ENCODE data around the gene GAS6.

Gene GAS6

GRCh38 chr13:113850722-113851479 is 13.0 kb downstream of the GAS6 start:
- peaks cover 46% of the 10 kb centered on the region for H3K4me1 ChIP-seq (ENCODE audit: control insufficient read depth, insufficient read depth, low read length)
- no peak overlapping the region for H3K4me3 ChIP-seq (ENCODE audit: low read length in 2 of 2)
- no peaks in the 10 kb centered on the region for H3K27me3 ChIP-seq (ENCODE audit: control insufficient read depth in 1 of 2, insufficient read depth in 2 of 2, low read length in 2 of 2)
- H3K9ac ChIP-seq (ENCODE audit: low read length in 2 of 2) = no peak overlapping the region
- H3K9me3 ChIP-seq (ENCODE audit: control insufficient read depth in 2 of 2, low read length in 2 of 2) = no peaks in the 10 kb centered on the region
- H3K36me3 ChIP-seq (ENCODE audit: control insufficient read depth in 2 of 2, insufficient read depth in 2 of 2, low read length in 2 of 2) = peaks cover 5 to 10% of the 10 kb centered on the region in 2 donors
- H3K27ac ChIP-seq (ENCODE audit: low read length) = no peak overlapping the region

- Histone ChIP-seq H3K9me3 (ENCODE audit: control insufficient read depth in 2 of 2, low read length in 2 of 2) (no peaks in the 10 kb centered on the region), H3K9ac (ENCODE audit: low read length in 2 of 2) (no peak overlapping the region), H3K27ac (ENCODE audit: low read length) (no peak overlapping the region), H3K36me3 (ENCODE audit: control insufficient read depth in 2 of 2, insufficient read depth in 2 of 2, low read length in 2 of 2) (peaks cover 10 to 13% of the 10 kb centered on the region in 2 donors), H3K27me3 (ENCODE audit: control insufficient read depth in 1 of 2, insufficient read depth in 2 of 2, low read length in 2 of 2) (no peaks in the 10 kb centered on the region), H3K4me3 (ENCODE audit: low read length in 2 of 2) (no peak overlapping the region), H3K4me1 (ENCODE audit: control insufficient read depth, insufficient read depth, low read length) (peaks cover 39% of the 10 kb centered on the region)
These were observed 13.7 kb downstream of the GAS6 start for GRCh38 chr13:113849981-113850721.

GRCh38 chr13:113849546-113849945 is 14.3 kb downstream of the GAS6 start:
- peaks cover 33% of the 10 kb centered on the region for H3K4me1 ChIP-seq (ENCODE audit: control insufficient read depth, insufficient read depth, low read length)
- no peaks in the 10 kb centered on the region for H3K9me3 ChIP-seq (ENCODE audit: control insufficient read depth in 2 of 2, low read length in 2 of 2)
- no peak overlapping the region for H3K27ac ChIP-seq (ENCODE audit: low read length)
- peaks cover 11 to 13% of the 10 kb centered on the region in 2 donors for H3K36me3 ChIP-seq (ENCODE audit: control insufficient read depth in 2 of 2, insufficient read depth in 2 of 2, low read length in 2 of 2)
- H3K27me3 ChIP-seq (ENCODE audit: control insufficient read depth in 1 of 2, insufficient read depth in 2 of 2, low read length in 2 of 2) = no peaks in the 10 kb centered on the region
- H3K9ac ChIP-seq (ENCODE audit: low read length in 2 of 2) = no peak overlapping the region
- no peak overlapping the region for H3K4me3 ChIP-seq (ENCODE audit: low read length in 2 of 2)

GRCh38 chr13:113848431-113849260 is 15.2 kb downstream of the GAS6 start:
- Histone ChIP-seq H3K4me3 (ENCODE audit: low read length in 2 of 2) (no peak overlapping the region), H3K36me3 (ENCODE audit: control insufficient read depth in 2 of 2, insufficient read depth in 2 of 2, low read length in 2 of 2) (peaks cover 15 to 19% of the 10 kb centered on the region in 2 donors), H3K4me1 (ENCODE audit: control insufficient read depth, insufficient read depth, low read length) (peaks cover 24% of the 10 kb centered on the region), H3K27ac (ENCODE audit: low read length) (no peak overlapping the region), H3K27me3 (ENCODE audit: control insufficient read depth in 1 of 2, insufficient read depth in 2 of 2, low read length in 2 of 2) (no peaks in the 10 kb centered on the region), H3K9ac (ENCODE audit: low read length in 2 of 2) (no peak overlapping the region), H3K9me3 (ENCODE audit: control insufficient read depth in 2 of 2, low read length in 2 of 2) (no peaks in the 10 kb centered on the region)

DNA sequence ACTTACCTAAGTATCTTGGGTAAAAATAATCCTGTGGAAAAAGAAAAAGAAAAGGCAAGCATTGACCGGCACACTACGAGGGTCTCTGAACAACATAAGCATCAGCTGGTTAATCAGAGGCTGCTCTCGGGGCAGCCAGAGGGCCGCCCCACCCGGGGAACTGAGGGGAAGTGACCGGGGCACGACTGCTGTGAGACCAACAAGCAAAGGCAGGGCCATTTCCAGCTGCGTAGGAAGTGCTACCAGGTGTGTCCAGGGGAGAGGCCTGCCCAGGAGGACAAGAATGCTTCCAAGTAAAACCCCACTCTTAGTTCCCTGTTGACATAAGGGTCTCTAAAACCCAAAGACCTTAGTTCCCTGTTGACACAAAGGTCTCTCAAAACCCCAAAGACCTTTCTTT is 15.9 kb downstream of the GAS6 start:
- no peak overlapping the region for H3K9ac ChIP-seq (ENCODE audit: low read length in 2 of 2)
- H3K27me3 ChIP-seq (ENCODE audit: control insufficient read depth in 1 of 2, insufficient read depth in 2 of 2, low read length in 2 of 2) = no peaks in the 10 kb centered on the region
- peaks cover 15 to 20% of the 10 kb centered on the region in 2 donors for H3K36me3 ChIP-seq (ENCODE audit: control insufficient read depth in 2 of 2, insufficient read depth in 2 of 2, low read length in 2 of 2)
- H3K4me1 ChIP-seq (ENCODE audit: control insufficient read depth, insufficient read depth, low read length) = peaks cover 17% of the 10 kb centered on the region
- no peaks in the 10 kb centered on the region for H3K9me3 ChIP-seq (ENCODE audit: control insufficient read depth in 2 of 2, low read length in 2 of 2)
- H3K4me3 ChIP-seq (ENCODE audit: low read length in 2 of 2) = no peak overlapping the region
- no peak overlapping the region for H3K27ac ChIP-seq (ENCODE audit: low read length)

GRCh38 chr13:113846636-113847318 is 17.1 kb downstream of the GAS6 start:
- no peak overlapping the region for H3K27ac ChIP-seq (ENCODE audit: low read length)
- H3K36me3 ChIP-seq (ENCODE audit: control insufficient read depth in 2 of 2, insufficient read depth in 2 of 2, low read length in 2 of 2) = peaks cover 15 to 20% of the 10 kb centered on the region in 2 donors
- no peaks in the 10 kb centered on the region for H3K27me3 ChIP-seq (ENCODE audit: control insufficient read depth in 1 of 2, insufficient read depth in 2 of 2, low read length in 2 of 2)
- H3K4me3 ChIP-seq (ENCODE audit: low read length in 2 of 2) = no peak overlapping the region
- H3K4me1 ChIP-seq (ENCODE audit: control insufficient read depth, insufficient read depth, low read length) = peaks cover 13% of the 10 kb centered on the region
- H3K9me3 ChIP-seq (ENCODE audit: control insufficient read depth in 2 of 2, low read length in 2 of 2) = no peaks in the 10 kb centered on the region
- no peak overlapping the region for H3K9ac ChIP-seq (ENCODE audit: low read length in 2 of 2)

GRCh38 chr13:113845723-113846635 is 17.9 kb downstream of the GAS6 start:
- H3K27ac ChIP-seq (ENCODE audit: low read length) = no peak overlapping the region
- peaks cover 15 to 20% of the 10 kb centered on the region in 2 donors for H3K36me3 ChIP-seq (ENCODE audit: control insufficient read depth in 2 of 2, insufficient read depth in 2 of 2, low read length in 2 of 2)
- no peak overlapping the region for H3K9ac ChIP-seq (ENCODE audit: low read length in 2 of 2)
- H3K27me3 ChIP-seq (ENCODE audit: control insufficient read depth in 1 of 2, insufficient read depth in 2 of 2, low read length in 2 of 2) = no peaks in the 10 kb centered on the region
- no peaks in the 10 kb centered on the region for H3K9me3 ChIP-seq (ENCODE audit: control insufficient read depth in 2 of 2, low read length in 2 of 2)
- H3K4me3 ChIP-seq (ENCODE audit: low read length in 2 of 2) = no peak overlapping the region
- peaks cover 16% of the 10 kb centered on the region for H3K4me1 ChIP-seq (ENCODE audit: control insufficient read depth, insufficient read depth, low read length)

DNA sequence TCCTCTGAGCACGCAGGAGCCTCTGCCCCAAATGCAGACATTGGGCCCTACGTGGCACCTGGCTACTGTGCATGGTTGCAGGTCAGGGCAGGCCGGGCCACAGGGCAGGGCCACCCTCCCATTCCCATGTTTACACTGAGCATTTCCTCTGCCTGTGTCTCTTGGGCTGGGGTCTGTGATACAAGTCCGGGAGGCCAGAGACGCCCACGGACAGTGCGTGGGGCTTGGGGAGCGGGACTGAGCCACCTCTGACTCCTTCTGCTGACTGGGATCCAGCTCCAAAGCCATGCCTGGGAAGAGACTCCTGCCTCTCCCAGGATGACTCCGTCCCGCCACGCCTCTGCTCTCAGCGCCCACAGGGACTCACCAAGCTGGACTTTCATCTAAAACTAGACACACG is 18.8 kb downstream of the GAS6 start:
- Histone ChIP-seq H3K27me3 (ENCODE audit: control insufficient read depth in 1 of 2, insufficient read depth in 2 of 2, low read length in 2 of 2) (no peaks in the 10 kb centered on the region), H3K9ac (ENCODE audit: low read length in 2 of 2) (no peak overlapping the region), H3K4me1 (ENCODE audit: control insufficient read depth, insufficient read depth, low read length) (peaks cover 25% of the 10 kb centered on the region), H3K36me3 (ENCODE audit: control insufficient read depth in 2 of 2, insufficient read depth in 2 of 2, low read length in 2 of 2) (peaks cover 15 to 20% of the 10 kb centered on the region in 2 donors), H3K27ac (ENCODE audit: low read length) (no peak overlapping the region), H3K9me3 (ENCODE audit: control insufficient read depth in 2 of 2, low read length in 2 of 2) (no peaks in the 10 kb centered on the region), H3K4me3 (ENCODE audit: low read length in 2 of 2) (no peak overlapping the region)

DNA sequence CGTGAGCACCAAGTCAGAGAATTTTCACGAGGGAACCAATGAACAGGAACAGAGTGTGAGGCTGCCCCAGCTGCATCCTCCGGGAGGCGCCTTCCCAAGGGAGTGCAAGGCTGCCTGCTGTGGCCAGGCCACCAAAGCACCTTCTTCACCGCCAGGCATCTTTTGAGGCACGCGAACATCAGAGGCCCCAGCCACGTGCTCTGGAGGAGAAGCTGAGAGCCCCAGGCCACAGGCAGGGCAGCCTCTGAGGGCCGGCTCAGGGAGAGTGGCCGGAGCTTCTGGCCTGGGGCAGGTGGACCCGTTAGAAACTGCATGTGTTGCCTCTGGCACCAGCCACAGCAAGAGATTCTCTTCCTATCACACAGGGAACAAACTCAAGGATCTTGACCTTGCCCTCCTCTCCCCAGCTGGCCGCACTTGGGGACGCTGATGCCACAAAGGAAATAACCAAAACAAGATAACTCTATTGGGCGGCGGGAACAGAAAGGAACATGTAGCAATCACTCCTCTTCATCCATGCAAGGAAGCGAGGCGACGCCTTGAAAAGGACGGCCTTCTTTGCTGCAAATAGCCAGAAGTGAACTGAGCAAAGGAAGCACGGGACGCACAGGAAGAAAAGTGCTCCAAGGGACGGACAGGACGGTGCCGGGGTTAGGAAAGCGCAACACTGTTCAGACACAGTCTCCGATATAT is 19.9 kb downstream of the GAS6 start:
- Histone ChIP-seq H3K4me3 (ENCODE audit: low read length in 2 of 2) (no peak overlapping the region), H3K4me1 (ENCODE audit: control insufficient read depth, insufficient read depth, low read length) (peaks cover 31% of the 10 kb centered on the region), H3K9ac (ENCODE audit: low read length in 2 of 2) (no peak overlapping the region), H3K9me3 (ENCODE audit: control insufficient read depth in 2 of 2, low read length in 2 of 2) (no peaks in the 10 kb centered on the region), H3K36me3 (ENCODE audit: control insufficient read depth in 2 of 2, insufficient read depth in 2 of 2, low read length in 2 of 2) (peaks cover 15 to 20% of the 10 kb centered on the region in 2 donors), H3K27ac (ENCODE audit: low read length) (no peak overlapping the region), H3K27me3 (ENCODE audit: control insufficient read depth in 1 of 2, insufficient read depth in 2 of 2, low read length in 2 of 2) (no peaks in the 10 kb centered on the region)
